GM21390 (cell line): ENCODE measurements around the gene GATD1.

Source experiments
- ATAC-seq: cut with Tn5 transposase; IDR thresholded peaks from one replicate; pipeline ENCODE4 v1.9.1; 2021; ENCODE audit not compliant: unreplicated experiment

GATD1 gene

GRCh38 chr11:782264-783174, 5.2 kb upstream of the GATD1 start:
- no peak for ATAC-seq

DNA sequence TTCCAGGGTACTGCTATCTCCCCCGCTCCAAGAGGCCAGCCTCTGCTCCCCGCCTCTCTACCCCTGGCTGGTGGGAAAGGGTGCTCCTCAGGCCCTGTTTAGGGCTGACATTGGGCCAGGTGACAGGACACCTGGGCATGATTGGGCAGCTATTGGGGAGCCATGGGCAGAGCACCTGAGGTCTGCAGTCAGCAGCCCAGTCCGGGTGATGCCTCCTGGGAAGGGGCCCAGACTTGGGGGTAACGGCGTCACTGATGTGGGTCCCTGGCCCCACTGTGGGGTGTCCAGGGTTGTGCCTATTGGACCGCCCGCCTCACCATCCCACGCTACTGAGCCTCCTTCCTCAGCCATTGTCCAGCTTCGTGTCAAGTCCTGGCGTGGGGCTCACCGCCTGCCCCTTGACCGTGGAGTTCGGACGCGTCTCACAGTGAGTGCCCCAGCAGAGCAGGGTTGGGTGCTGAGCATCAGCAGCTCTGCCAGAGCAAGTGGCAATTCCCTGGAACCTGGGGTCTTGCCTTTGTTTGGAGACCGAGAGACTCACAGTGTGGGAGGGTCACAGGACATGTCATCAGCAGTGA, 2.8 kb upstream of the GATD1 start:
- ATAC-seq: no peak

- no peak for ATAC-seq
These were observed 2.0 kb upstream of the GATD1 start for GRCh38 chr11:778976-779954.

DNA sequence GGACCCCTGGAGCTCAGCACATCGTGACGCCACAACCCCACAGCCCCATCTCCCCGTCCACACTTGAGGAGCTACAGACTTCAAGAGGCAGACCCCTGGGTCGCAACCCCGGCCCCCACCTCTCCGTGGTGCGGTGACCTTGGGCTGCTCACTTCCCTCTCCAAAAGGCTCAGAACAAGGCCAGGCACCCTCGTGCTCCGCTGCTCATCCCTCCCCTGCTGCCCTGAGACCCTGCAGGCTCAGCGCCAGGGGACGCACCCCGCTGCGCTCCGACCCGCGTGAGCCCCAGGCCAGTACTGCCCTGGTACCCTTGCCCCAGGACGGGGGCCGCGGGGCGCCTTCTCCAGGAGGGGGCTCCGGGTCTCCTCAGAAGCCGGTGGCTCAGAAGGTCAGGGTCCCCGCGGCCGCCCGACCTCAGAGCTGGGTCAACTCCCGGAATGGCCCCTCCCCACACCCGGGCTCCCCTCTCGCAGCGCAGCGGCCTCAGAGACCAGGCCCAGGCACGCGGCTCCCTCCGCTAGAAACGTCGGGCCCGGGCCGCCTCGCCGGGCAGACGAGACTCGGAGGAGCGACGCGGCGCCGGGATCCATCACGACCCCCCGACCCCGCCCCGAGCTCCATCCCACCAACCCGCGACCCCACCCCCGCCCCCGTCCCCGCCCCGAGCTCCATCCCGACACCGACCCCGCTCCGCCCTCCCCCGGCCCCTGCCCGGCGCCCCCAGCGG, 563 bp downstream of the GATD1 start:
- peak; percentile 26 for ATAC-seq

DNA sequence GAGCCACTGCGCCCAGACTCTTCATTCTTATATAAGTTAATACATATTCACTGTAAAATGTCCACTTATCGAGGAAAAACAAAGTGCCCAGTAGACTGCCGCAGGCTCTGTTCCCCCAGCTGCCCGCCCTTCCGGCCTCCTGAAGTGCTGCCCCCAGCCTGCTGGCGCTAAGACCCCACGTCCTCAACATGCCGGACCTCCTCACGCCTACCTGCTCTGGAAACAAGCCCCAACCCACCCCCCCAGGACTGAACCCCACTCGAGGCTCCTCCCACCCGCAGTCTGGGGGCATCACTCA, 1.1 kb downstream of the GATD1 start:
- ATAC-seq: no peak

DNA sequence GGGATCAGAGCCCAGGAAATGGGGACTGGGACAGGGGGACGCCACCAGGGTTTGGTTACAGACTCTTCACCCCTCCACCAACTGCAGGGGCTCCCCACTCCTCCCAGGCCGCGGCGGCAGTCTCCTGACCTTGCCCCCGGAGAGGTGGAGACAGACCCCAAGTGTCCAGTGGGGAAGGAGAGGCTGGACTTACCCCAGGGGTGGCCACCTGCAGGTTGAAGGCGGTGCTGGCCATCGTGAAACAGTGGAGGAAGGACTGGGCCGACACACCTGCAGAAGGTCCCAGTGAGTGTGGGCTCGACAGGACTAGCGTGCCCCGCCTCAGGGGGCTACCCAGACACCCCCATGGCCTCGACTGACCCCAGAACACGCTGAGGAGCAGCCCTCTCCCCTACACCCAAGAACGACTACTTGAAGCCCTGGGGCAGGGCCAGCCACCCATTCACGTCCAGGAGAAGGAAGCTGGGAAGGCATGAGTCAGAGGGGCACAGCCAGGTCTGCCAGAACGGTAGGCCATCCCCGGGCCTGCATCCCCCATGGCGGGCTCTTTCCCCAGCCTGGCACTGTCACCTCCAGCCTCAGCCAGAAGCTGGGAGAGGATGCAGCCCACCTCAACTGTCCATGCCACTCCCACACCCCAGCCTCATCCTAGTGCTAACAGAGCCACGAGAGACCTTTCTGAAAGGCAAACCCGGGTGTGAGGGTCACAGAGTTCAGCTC, 2.3 kb downstream of the GATD1 start:
- ATAC-seq: no peak

DNA sequence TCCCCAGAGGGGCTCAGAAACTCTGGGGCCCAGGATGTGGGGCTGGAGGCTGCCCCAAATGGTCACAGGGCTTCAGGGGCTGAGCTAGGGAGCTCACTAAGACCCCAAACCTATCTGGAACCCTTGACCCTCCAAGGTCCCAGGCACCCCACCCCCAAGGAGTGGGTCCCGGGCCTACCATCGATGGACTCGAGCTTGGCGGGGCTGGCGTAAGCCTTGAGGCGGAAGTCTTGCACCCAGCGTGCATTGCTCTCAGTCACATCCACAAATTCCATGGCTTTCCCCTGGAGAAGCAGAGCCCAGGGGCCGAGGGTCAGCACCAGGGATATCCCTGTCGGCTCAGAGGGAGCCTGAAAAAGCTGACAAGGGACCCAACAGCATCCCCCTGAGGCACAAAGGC, 3.5 kb downstream of the GATD1 start:
- ATAC-seq: no peak

GRCh38 chr11:773425-773824, 3.9 kb downstream of the GATD1 start:
- no peak for ATAC-seq

DNA sequence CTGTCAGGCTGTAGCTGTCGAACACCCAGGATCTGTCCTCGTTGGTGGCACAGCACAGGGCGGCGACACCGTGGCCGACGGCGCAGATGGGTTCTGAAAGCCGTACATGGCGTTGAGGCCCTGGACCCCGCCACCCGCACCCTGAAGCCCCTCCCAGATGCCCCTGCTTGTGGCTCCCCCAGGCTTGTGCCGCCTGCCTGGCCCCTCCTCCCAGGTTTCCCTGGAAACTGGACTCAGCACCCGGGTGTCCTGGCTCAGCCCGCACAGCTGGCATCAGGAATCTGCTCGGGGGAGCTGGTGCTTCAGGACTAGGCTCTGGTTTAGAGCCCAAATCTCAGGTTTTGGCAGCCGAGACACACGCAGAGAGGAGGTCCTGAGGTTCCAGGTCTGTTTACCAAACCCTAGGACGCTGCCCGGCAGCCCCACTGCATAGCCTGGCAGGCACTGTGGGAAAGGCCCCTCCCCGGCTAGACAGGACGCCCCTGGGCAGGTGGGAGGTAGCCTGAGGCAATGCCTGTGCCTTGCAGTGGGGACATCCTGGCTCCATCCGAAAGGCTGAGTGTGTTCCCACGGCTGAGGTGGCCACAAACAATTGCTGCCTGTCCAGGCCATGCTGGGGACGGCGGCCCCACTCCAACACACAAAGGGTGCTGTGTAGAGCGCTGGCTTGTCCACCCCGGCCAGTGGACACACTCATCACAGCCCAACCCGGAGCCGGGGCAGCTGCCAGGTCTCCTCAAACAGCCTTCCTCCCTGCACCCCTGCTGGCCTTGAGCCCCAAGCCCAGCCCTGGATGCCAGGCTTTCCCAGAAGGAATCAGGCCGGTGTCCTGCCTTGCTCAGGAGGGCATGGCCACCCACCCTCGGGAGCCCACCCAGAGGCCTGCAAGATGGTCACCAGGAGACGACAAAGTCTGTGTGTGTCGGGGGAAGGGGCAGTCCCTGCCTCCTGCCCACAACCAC, 4.6 kb downstream of the GATD1 start:
- no peak for ATAC-seq

- no peak for ATAC-seq
These were observed 5.6 kb downstream of the GATD1 start for GRCh38 chr11:771617-772204.

GRCh38 chr11:770642-771616, 6.4 kb downstream of the GATD1 start:
- no peak for ATAC-seq

GRCh38 chr11:769887-770641, 7.2 kb downstream of the GATD1 start:
- no peak for ATAC-seq

DNA sequence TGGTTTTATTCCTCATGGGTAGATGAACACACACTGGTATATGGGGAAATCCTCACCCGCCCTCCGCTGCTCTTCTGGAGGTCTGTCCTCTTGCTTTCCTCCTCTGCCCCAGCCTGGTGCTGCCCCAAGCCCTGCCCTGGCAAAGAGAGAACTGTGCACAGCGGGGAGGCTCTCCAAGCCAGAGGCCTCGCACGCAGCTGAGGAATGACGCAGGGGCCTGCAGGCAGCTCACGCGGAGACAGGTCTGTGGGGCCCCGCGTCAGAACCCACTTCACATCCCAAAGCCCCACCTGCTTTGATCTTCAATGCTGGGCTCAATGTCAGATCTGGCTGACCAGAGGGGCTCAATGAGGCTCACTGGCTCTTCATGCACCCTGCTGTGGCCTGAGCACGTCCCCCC, 10.0 kb downstream of the GATD1 start:
- no peak for ATAC-seq

DNA sequence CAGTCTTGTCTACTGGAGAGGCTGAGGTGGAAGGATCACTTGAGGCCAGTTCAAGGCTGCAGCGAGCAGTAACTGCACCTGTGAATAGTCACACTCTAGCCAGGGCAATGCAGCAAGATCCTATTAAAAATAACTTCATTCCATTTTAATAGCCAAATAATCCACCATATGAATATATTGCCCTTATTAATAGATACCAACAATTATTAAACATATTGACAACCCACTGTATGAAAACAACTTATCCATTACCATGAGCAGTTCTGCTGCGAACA, 10.4 kb downstream of the GATD1 start:
- ATAC-seq: no peak

DNA sequence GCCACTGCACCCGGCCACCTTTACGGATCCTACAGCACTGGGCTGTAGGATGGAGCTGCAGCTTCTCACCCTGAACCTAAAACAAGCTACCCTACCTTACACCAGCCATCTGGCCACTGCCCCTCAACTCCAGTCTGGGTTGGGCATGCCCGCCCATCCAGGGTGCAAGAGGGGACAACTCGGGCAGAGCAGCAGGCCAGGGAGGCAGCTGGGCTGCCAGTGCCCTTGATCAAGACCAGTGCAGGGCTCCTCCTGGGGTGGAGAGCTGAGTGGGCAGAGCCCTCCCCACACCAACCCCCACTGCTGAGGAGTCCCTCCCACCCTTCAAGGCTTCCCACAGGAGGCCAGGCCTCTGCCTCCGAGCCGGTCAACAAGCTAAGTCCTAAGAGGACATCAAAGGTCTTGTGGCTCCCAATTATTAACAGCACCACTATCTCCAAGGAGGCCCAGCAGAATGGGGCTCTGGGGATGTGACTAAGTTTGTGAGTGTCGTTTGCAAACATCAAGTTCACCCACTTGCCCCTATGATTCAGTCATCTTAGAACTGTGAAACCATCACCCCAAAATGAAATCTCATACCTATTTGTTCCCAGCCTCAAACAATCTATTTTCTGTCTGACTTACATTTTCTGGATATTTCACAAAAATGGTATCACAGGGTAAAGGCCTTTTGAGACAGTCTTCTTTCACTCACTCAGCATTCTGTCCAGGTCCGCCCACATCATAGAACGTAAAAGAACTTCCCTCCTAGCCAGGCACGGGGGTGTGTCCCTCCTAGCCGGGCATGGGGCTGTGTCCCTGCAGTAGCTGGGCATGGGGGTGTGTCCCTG, 11.0 kb downstream of the GATD1 start:
- ATAC-seq: no peak

DNA sequence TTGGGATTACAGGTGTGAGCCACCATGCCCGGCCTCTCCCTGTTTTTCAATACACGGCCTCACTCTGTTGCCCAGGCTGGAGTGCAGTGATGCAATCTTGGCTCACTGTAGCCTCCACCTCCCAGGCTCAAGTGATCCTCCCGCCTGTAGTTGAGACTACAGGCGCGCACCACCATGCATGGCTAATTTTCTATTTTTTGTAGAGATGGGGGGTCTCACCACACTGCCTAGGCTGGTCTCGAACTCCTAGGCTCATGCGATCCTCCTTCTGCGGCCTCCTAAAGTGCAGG, 11.5 kb downstream of the GATD1 start:
- ATAC-seq: no peak
